Trophoblast cell (in vitro differentiated cells and primary cell): Measurements from ENCODE around the gene SLC4A2.
"Not testable (repeated sequence)": the region's sequence is repeated elsewhere in the genome, so short reads cannot be mapped to it uniquely, and the experiment has no call there.

Source experiments
- DNase-seq, 2 donors: peaks; one replicate each; pipeline ENCODE4 v3.0.0-alpha.2; 2016
- H2AFZ ChIP-seq: 2 replicates; pipeline ENCODE4 v1.6.1; 2013; ENCODE audit warnings: low read length, moderate library complexity, mild to moderate bottlenecking; ENCODE audit not compliant: insufficient read depth, poor library complexity
- H2AK5ac ChIP-seq: 2 replicates; pipeline ENCODE4 v1.6.1; 2013; ENCODE audit warnings: mild to moderate bottlenecking, low read length
- H2BK120ac ChIP-seq: 2 replicates; pipeline ENCODE4 v1.6.1; 2013; ENCODE audit warnings: low read length, mild to moderate bottlenecking, moderate library complexity; ENCODE audit not compliant: insufficient read depth, poor library complexity
- H2BK12ac ChIP-seq: 2 replicates; pipeline ENCODE4 v1.6.1; 2013; ENCODE audit warnings: mild to moderate bottlenecking, low read length, moderate library complexity
- H2BK5ac ChIP-seq: 2 replicates; pipeline ENCODE4 v1.6.1; 2013; ENCODE audit warnings: low read length, low read depth, moderate library complexity, mild to moderate bottlenecking; ENCODE audit not compliant: poor library complexity
- H3K14ac ChIP-seq: 2 replicates; pipeline ENCODE4 v1.6.1; 2013; ENCODE audit warnings: mild to moderate bottlenecking, low read length
- H3K18ac ChIP-seq: 2 replicates; pipeline ENCODE4 v1.6.1; 2013; ENCODE audit warnings: mild to moderate bottlenecking, low read length
- H3K23ac ChIP-seq: 2 replicates; pipeline ENCODE4 v1.6.1; 2013; ENCODE audit warnings: low read length
- H3K27ac ChIP-seq: 2 replicates; pipeline ENCODE4 v1.5.1; 2013; ENCODE audit warnings: low read depth, mild to moderate bottlenecking, inconsistent platforms, low read length, moderate library complexity
- H3K27me3 ChIP-seq: 2 replicates; pipeline ENCODE4 v1.6.1; 2013; ENCODE audit warnings: inconsistent platforms, mild to moderate bottlenecking, low read length, moderate library complexity; ENCODE audit not compliant: insufficient read depth
- H3K36me3 ChIP-seq, 2 experiments: 1 replicate in 1 of 2; 2 replicates in 1 of 2; pipeline ENCODE4 v1.6.1; 2013; ENCODE audit warnings: low read length in 2 of 2, mild to moderate bottlenecking in 2 of 2, moderate library complexity in 1 of 2; ENCODE audit not compliant: insufficient read depth in 2 of 2, control insufficient read depth in 1 of 2
- H3K4ac ChIP-seq: 2 replicates; pipeline ENCODE4 v1.6.1; 2013; ENCODE audit warnings: low read depth, mild to moderate bottlenecking, low read length, moderate library complexity
- H3K4me1 ChIP-seq, 2 experiments: 1 replicate in 1 of 2; 2 replicates in 1 of 2; pipeline ENCODE4 v1.6.1; 2013; ENCODE audit warnings: low read length in 2 of 2, mild to moderate bottlenecking in 2 of 2, moderate library complexity in 1 of 2; ENCODE audit not compliant: insufficient read depth in 2 of 2, control insufficient read depth in 1 of 2
- H3K4me2 ChIP-seq: 2 replicates; pipeline ENCODE4 v1.6.1; 2013; ENCODE audit warnings: inconsistent platforms, mild to moderate bottlenecking, low read length, moderate library complexity
- H3K4me3 ChIP-seq: 2 replicates; pipeline ENCODE4 v1.5.1; 2013; ENCODE audit warnings: mild to moderate bottlenecking, low read depth, low read length, inconsistent platforms
- H3K79me1 ChIP-seq: one replicate; pipeline ENCODE4 v1.6.1; 2013; ENCODE audit warnings: low read length
- H3K79me2 ChIP-seq: 2 replicates; pipeline ENCODE4 v1.6.1; 2013; ENCODE audit warnings: low read length, mild to moderate bottlenecking; ENCODE audit not compliant: control insufficient read depth, insufficient read depth, poor library complexity
- H3K9ac ChIP-seq: 2 replicates; pipeline ENCODE4 v1.6.1; 2013; ENCODE audit warnings: mild to moderate bottlenecking, low read length
- H3K9me3 ChIP-seq: 2 replicates; pipeline ENCODE4 v1.6.1; 2013; ENCODE audit warnings: low read depth, mild to moderate bottlenecking, control low read depth, inconsistent platforms, low read length; ENCODE audit not compliant: insufficient read depth
- H4K12ac ChIP-seq: 2 replicates; pipeline ENCODE4 v1.6.1; 2013; ENCODE audit warnings: low read depth, mild to moderate bottlenecking, low read length, moderate library complexity
- H4K8ac ChIP-seq: 2 replicates; pipeline ENCODE4 v1.6.1; 2013; ENCODE audit warnings: low read depth, mild to moderate bottlenecking, low read length, moderate library complexity
- H4K91ac ChIP-seq: one replicate; pipeline ENCODE4 v1.6.1; 2013; ENCODE audit warnings: low read depth, mild to moderate bottlenecking, low read length, moderate library complexity
- WGBS: extraction: QIAGEN DNeasy Blood & Tissue Kit; methylation state at CpG from one replicate; pipeline ENCODE4 v1.1.7; 2013; ENCODE audit warnings: missing lambda C conversion rate; ENCODE audit not compliant: insufficient read length, insufficient coverage; ENCODE audit errors: extremely low coverage; 5-methylcytosine and 5-hydroxymethylcytosine counted together

SLC4A2 gene

DNA sequence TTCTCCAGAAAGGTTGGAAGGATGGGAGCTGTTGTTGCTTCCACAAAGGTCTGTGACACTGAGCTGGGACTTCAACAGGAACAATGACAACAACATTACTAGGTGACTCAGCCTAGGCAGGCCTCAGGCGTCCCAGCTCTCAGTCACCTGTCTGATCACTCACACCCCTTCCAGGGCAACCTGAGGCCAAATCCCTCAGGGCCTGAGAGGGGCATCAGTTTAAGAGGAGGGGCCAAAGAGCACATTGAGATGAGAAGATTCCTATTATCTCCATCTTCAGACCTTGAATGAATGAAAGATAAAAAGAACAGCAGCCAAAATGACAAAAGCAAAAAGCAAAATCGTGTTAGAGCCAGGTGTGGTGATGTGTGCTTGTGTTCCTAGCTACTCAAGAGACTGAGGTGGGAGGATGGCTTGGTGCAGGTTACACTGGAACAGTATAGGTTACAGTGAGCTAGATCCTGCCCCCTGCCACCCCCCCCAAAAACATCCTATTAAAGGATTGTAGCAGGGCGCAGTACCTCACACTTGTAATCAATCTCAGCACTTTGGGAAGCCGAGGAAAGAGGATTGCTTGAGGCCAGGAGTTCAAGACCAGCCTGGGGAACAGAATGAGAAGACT is 34.8 kb upstream of the SLC4A2 start, which contains the start of gene ATG9B:
Gene ATG9B (minus strand): TSS at position 60 of the 622 bp plus-strand sequence. CDS start 71 bp downstream, outside the sequence.
- H3K14ac ChIP-seq: peak within 1 kb of the TSS; percentile 75
- H3K79me2 ChIP-seq: peaks cover 2% of the 10 kb centered on the region
- H2BK120ac ChIP-seq: peak within 1 kb of the TSS; percentile 60
- H4K91ac ChIP-seq: peak within 1 kb of the TSS; percentile 87
- H3K4me2 ChIP-seq: no peak within 1 kb of the TSS
- H3K36me3 ChIP-seq: no peaks in the 10 kb centered on the region
- peaks cover 2% of the 10 kb centered on the region for H3K27me3 ChIP-seq
- H3K4ac ChIP-seq: peak within 1 kb of the TSS; percentile 35
- H3K9ac ChIP-seq: no peak within 1 kb of the TSS
- H2AFZ ChIP-seq: no peak within 1 kb of the TSS
- no peak within 1 kb of the TSS for H4K12ac ChIP-seq
- no peaks in the 10 kb centered on the region for H3K9me3 ChIP-seq
- H2AK5ac ChIP-seq: peak within 1 kb of the TSS; percentile 69
- H3K4me1 ChIP-seq: peaks cover 22 to 30% of the 10 kb centered on the region in 2 experiments
- H3K23ac ChIP-seq: no peak within 1 kb of the TSS
- H3K79me1 ChIP-seq: peaks cover 29% of the 10 kb centered on the region
- peak; percentile 97 to 98 for DNase-seq
- peak within 1 kb of the TSS; percentile 34 for H3K4me3 ChIP-seq
- no peak within 1 kb of the TSS for H2BK5ac ChIP-seq
- WGBS: no CpG with 5 or more reads among the region's 4 CpGs
- H4K8ac ChIP-seq: no peak within 1 kb of the TSS
- peak within 1 kb of the TSS; percentile 24 for H3K27ac ChIP-seq
- peak within 1 kb of the TSS; percentile 38 for H3K18ac ChIP-seq
- peak within 1 kb of the TSS; percentile 65 for H2BK12ac ChIP-seq

- WGBS: no CpG with 5 or more reads among the region's 4 CpGs
- Histone ChIP-seq H3K9ac (no peak overlapping the region), H3K27me3 (no peaks in the 10 kb centered on the region), H4K91ac (peak overlapping the region; percentile 17), H4K12ac (no peak overlapping the region), H3K18ac (peak overlapping the region; percentile 5), H2AFZ (no peak overlapping the region), H3K36me3 (no peaks in the 10 kb centered on the region), H3K79me2 (peaks cover 2% of the 10 kb centered on the region), H3K14ac (peak overlapping the region; percentile 18), H2BK120ac (peak overlapping the region; percentile 7), H3K9me3 (no peaks in the 10 kb centered on the region), H3K23ac (no peak overlapping the region), H3K4me3 (no peak overlapping the region), H2AK5ac (no peak overlapping the region), H3K4me2 (peak overlapping the region; percentile 29), H3K4ac (no peak overlapping the region), H3K27ac (peak overlapping the region; percentile 91), H3K4me1 (peaks cover 17 to 22% of the 10 kb centered on the region in 2 experiments), H3K79me1 (peaks cover 27% of the 10 kb centered on the region), H2BK12ac (peak overlapping the region; percentile 54), H2BK5ac (peak overlapping the region; percentile 4), H4K8ac (peak overlapping the region; percentile 12)
- peak; percentile 96 to 97 for DNase-seq
Observed at GRCh38 chr7:151025924-151026671, 33.3 kb upstream of the SLC4A2 start.

- H3K4me3 ChIP-seq, H3K36me3 ChIP-seq, H2AK5ac ChIP-seq, H4K12ac ChIP-seq, H3K14ac ChIP-seq, H3K27me3 ChIP-seq, H3K79me2 ChIP-seq, H3K9ac ChIP-seq, H3K23ac ChIP-seq, H3K9me3 ChIP-seq: not testable (repeated sequence)
- Histone ChIP-seq H3K4ac (peak overlapping the region; percentile 39), H3K18ac (peak overlapping the region; percentile 22), H3K4me1 (peaks cover 17 to 22% of the 10 kb centered on the region in 2 experiments), H3K27ac (peak overlapping the region; percentile 91), H2BK120ac (peak overlapping the region; percentile 66), H3K4me2 (peak overlapping the region; percentile 90), H2BK12ac (peak overlapping the region; percentile 61), H2BK5ac (peak overlapping the region; percentile 74), H2AFZ (peak overlapping the region; percentile 61), H4K91ac (peak overlapping the region; percentile 67), H4K8ac (peak overlapping the region; percentile 16), H3K79me1 (peaks cover 27% of the 10 kb centered on the region)
- WGBS: no CpG with 5 or more reads among the region's 19 CpGs
- DNase-seq: peak; percentile 92 to 94
Observed at GRCh38 chr7:151026771-151027727, 32.3 kb upstream of the SLC4A2 start.

GRCh38 chr7:151027728-151028130 is 31.7 kb upstream of the SLC4A2 start:
- not testable (repeated sequence) for H3K9ac ChIP-seq, DNase-seq, H3K4ac ChIP-seq, H3K18ac ChIP-seq, H3K27me3 ChIP-seq, H3K9me3 ChIP-seq, H3K79me2 ChIP-seq, H3K23ac ChIP-seq, H3K36me3 ChIP-seq, H2AK5ac ChIP-seq
- Histone ChIP-seq H3K14ac (peak overlapping the region; percentile 21), H4K12ac (peak overlapping the region; percentile 11), H2AFZ (peak overlapping the region; percentile 61), H3K79me1 (peaks cover 27% of the 10 kb centered on the region), H2BK12ac (peak overlapping the region; percentile 37), H3K4me1 (peaks cover 17 to 22% of the 10 kb centered on the region in 2 experiments), H4K8ac (peak overlapping the region; percentile 17), H4K91ac (peak overlapping the region; percentile 67), H2BK5ac (peak overlapping the region; percentile 76), H2BK120ac (peak overlapping the region; percentile 83), H3K4me3 (peak overlapping the region; percentile 52), H3K27ac (peak overlapping the region; percentile 91), H3K4me2 (peak overlapping the region; percentile 90)
- WGBS: no CpG with 5 or more reads among the region's 16 CpGs
